H1 (cell line): ENCODE measurements around the gene DCAF8L2.

Experiments
- CTCF ChIP-seq, 3 experiments: IDR thresholded peaks; 1 replicate in 2 of 3; 2 replicates in 1 of 3; pipeline versions ENCODE4 v1.5.1 to v1.6.1; 2011; ENCODE audit warnings: low read length in 3 of 3, mild to moderate bottlenecking in 3 of 3, inconsistent platforms in 2 of 3, low read depth in 1 of 3, moderate library complexity in 1 of 3; ENCODE audit not compliant: insufficient read depth in 1 of 3; ENCODE audit errors: control extremely low read depth in 1 of 3
- GTF2F1 ChIP-seq: IDR thresholded peaks from 2 replicates; pipeline ENCODE4 v1.6.1; 2012; ENCODE audit warnings: low read depth, low read length, improper control_type of control experiment, borderline replicate concordance

DNA sequence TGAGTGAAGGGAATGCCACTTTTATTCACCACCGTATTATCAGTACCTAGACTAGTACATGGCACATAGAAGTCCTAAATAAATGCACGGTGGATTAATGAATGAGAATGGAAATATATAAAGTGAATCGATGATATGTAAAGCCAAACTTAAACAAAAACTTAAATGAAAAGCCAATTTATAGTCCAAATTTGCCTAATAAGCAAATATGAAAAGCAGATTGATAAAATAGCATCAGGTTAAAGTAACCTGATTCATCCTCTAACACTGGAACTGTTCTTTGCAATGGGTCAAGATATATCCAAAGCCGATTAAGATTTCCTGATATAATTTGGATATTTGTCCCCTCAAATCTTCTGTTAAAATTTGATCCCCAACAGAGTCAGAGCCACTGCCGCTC lies 150.8 kb downstream of the DCAF8L2 start:
- TF ChIP-seq CTCF (IDR thresholded peaks at IDR 0.05; ENCODE audit: control extremely low read depth in 1 of 3, insufficient read depth in 1 of 3, low read depth in 1 of 3, low read length in 3 of 3), result no peak
- no peak for TF ChIP-seq GTF2F1
